Stimulated activated CD8-positive, alpha-beta memory T cell treated with anti-CD3 and anti-CD28 coated beads, Interleukin-7, amount 100 ng/mL, for 24 hours (primary cell): ENCODE results near the gene CTSC.

Source experiments
- DNase-seq: peaks from one replicate; pipeline ENCODE4 v3.0.0-alpha.2; 2020; ENCODE audit warnings: low read depth

CTSC gene

GRCh38 chr11:88337181-88337986, at the start of gene CTSC:
Gene CTSC, minus strand, starts transcription at chr11:88337736. Its CDS starts 64 bp downstream, at chr11:88337672.
- DNase-seq = peak; percentile 87

GRCh38 chr11:88384669-88385005, 47.1 kb upstream of the CTSC start:
- DNase-seq = no peak

DNA sequence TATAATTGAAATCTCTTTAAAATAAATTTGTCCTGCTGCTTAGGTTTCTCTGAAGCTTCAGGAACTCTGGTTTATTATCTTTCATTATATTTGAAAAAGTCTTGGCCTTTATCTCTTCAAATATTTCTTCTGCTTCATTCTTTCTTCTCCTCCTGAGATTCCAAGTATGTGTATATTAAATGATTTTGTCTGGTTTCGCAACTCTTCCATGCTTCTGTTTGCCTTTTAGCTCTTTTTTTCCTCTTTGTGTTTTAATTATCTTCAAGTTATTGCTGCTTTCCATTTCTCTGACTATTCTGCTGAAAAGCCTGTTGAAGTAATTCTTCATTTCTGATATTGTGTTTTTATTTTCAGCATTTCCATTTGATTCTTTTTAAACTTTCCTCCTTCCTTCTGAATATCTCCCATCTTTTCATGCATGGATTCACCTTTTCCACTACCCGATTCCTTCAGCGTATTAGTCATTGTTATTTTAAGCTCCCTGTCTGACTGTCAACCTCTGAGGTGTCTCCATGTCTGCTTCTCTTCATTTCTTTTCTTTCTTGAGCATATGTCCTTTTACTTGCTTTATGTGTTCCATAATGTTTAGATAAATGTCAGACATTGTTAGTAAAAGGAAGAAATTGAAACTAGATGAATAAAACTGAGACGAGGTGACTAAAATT, 46.6 kb upstream of the CTSC start:
- no peak for DNase-seq

DNA sequence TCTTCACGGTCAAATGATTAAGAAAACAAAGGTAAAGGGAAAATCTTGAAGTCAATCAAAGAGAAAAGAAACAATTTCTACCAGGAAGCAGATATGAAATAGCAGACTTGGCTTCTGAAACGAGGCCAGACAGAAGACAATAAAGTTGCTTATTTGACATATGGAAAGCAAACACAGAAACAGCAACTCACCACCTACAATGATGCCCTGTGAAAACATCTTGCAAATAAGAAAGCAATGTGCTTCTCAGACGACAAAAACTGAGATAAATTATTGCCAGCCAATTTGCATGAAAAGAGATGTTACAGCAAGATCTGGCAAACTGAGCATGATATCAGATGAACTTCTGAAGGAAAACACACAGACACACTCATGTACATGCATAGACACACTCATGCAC, 45.9 kb upstream of the CTSC start:
- no peak for DNase-seq

- DNase-seq = no peak
Observed at GRCh38 chr11:88379130-88379529, 41.6 kb upstream of the CTSC start.

GRCh38 chr11:88378422-88379066, 41.0 kb upstream of the CTSC start:
- DNase-seq = no peak

DNA sequence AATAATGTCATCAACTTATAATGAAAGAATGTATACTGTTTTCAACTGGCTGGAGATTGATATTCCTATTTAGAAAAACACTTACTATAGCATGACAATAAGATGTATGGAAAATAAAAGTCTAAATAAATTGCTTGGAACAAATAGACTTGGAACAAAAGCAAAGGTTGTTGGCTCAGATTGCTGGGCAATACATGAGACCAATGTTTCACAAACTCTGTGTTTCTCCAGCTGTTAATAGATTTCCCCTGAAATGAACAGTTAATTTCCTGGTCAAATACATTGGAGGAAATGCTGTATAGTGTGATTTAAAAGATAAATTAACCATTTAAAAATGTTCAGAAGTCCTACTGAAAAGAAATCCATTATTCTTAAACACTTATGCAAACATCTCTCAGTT, 40.1 kb upstream of the CTSC start:
- no peak for DNase-seq

- DNase-seq = no peak
Observed at GRCh38 chr11:88377144-88377543, 39.6 kb upstream of the CTSC start.

DNA sequence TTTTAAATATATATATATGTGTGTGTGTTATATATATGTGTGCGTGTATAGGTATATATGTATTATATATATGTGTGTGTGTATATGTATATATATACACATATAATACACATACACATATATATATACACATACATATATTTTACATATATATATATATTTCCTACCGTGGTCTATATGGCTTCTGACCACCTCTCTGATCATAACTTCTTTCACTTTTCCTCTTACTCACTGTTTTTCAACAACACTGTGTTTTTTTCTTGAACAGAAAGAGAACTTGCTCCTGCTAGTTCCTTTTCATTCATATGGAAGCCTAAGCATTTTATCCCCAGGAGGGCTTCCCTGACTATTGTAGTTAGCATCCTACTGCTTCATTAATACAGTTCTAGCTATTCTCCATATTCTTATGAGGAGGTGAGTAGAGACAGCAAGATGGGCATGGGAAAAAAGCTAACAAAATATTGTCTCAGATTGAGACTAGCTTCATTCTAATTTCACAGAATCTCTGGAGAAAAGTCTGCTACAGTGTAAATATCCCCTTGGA, 38.5 kb upstream of the CTSC start:
- no peak for DNase-seq

GRCh38 chr11:88370782-88371181, 33.2 kb upstream of the CTSC start:
- no peak for DNase-seq

- DNase-seq = no peak
Observed at GRCh38 chr11:88367310-88367709, 29.8 kb upstream of the CTSC start.

DNA sequence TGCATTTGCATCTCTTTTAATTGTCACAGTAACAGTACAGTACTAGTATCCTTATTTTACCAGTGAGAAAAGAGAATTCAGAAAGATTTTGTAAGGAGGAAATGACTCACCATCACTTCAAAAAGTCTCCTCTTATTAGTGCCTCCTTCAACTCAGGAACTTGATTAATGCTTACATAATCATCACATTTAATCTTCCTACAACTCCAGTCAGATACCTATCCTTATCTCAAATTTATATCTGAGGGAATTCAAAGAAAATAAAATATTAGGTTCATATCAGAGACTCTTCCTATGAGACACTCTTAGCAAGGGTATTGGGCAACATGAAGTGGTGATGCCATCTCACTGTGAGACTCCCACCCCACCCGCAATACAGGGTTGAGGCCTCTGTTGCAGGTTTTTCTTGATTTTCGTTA, 26.1 kb upstream of the CTSC start:
- no peak for DNase-seq

DNA sequence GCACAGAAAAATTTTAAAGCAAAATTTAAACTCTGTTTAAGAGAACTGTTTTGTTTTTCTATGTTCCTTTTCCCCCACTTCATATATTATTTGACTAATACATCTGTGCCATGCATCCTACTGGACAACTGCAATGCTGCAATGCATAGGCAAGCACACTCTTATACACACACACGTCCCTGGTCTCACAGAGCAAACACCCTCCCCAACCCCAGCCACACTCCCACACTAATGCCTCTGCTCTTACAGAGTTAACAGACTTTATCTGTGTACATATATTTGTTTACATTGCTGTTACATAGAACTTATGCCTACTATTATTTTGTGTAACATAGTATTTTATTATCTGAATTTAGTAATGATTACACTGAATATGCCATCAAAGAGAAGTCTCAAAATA, 25.5 kb upstream of the CTSC start:
- no peak for DNase-seq

DNA sequence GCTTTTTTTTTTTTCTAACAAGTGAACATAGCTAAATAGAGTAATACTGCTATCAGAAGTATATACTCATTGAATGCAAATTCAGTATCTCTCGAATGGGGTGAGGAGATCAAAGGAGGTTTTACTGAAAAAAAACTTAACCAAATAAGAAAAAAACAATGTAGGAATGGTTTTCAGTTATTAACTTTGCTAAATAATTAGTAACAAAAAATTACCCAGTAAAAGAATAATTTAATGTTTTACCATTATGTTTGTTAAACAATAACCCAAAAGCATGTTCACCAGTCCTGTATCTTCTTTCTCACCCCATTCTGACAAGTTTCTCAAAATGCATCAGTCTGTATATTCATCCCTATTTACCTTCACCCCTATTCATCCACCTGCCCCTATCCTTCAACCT, 22.6 kb upstream of the CTSC start:
- DNase-seq = no peak

- DNase-seq = no peak
Observed at GRCh38 chr11:88359541-88359940, 22.0 kb upstream of the CTSC start.

- no peak for DNase-seq
Observed at GRCh38 chr11:88359114-88359513, 21.6 kb upstream of the CTSC start.

- DNase-seq = no peak
Observed at GRCh38 chr11:88358040-88358431, 20.5 kb upstream of the CTSC start.

GRCh38 chr11:88357323-88358039, 19.9 kb upstream of the CTSC start:
- no peak for DNase-seq

GRCh38 chr11:88355887-88356286, 18.4 kb upstream of the CTSC start:
- DNase-seq = no peak

DNA sequence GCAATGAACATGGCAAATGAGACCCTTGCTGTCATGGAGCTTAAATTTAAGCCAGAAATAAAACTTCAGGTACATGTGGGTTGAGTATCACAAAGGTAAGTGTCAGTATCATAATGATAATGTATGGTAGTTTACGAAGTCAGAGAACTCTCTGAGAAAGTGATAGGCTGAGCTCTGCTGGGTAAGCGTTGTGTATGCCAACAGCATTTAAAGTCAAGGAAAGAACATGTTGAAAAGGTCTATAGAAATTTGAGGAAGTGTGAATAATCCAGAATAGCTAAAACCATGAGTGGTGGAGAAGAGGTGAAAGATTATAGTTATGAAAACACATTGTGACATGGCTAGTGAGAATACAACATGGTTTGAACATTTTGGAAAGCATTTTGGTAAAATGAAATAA, 17.4 kb upstream of the CTSC start:
- DNase-seq = no peak

DNA sequence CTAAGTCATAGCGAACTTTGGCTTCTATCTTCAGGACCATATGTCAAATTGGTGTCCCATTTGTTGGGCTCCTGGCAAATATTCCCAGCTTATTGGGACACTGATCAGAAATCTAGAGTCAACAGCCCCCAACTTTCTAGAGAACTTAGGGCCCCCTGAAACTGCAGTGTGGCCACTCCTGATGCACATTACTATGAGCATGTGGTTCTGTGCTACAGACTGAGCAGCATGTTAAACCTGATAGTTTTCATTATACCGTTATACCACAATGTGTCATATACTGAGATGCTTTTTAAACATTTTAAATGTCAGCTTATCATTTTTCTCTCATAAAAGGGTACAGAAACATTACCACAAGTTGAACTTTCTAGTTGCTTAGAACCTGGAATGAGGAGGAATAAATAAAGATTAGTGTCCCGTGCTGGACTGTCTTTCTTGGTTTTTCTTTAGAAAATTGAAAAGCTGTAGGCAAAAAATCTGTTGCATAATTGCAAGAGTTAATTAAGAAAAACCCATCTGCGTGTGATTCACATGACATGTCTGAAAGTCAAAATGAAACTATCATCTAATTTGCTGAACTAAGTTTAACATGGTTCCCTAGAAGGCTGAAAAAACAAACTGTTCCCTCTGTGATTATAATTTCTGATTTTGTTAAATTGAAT, 16.4 kb upstream of the CTSC start:
- no peak for DNase-seq

GRCh38 chr11:88353386-88353785, 15.8 kb upstream of the CTSC start:
- no peak for DNase-seq
